Measurements from ENCODE around the gene PDE8B.

The PDE8B gene

DNA sequence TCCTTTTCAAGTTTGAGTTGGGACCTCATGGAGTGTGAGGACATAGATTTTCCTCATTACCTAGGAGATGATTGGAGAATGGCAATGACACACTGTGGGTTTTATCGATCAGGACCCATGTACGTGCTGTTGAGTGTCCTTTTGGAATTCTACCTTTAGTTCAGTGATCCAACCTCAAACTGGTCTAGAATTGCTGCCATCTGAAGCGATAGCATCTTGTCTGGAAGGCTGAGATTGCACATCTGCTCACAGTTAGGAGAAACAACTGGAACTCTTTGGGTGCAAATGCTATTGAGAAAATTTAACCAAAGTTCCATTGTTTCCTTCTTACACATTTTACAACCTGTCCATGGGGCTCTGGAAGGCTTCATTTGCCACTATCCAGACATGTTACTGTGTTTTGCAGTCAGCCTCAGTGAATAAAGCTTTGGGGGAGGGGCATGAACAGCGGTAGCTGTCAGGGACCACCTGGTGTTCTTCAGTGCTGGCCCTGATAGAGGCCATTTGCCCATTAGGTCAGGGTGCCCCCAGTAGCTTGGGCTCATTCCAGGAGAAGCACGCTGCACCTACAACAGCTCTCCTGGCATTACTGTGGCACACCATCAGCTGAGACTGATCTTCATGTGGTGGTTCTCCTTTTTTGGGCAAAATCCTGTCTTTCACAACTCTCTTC is 123.1 kb downstream of the PDE8B start:
- Histone ChIP-seq H3K4me3 (ENCODE audit: low read depth in 1 of 2, low read length in 2 of 2) (no peak overlapping the region), H3K27me3 (ENCODE audit: insufficient read depth, low read length, poor library complexity) (peaks cover 3% of the 10 kb centered on the region), H3K4me1 (ENCODE audit: insufficient read depth, low read length) (no peaks in the 10 kb centered on the region), H3K9me3 (ENCODE audit: insufficient read depth, low read length, severe bottlenecking) (no peaks in the 10 kb centered on the region), H3K36me3 (ENCODE audit: insufficient read depth, low read length) (no peaks in the 10 kb centered on the region), H3K9ac (ENCODE audit: low read depth, low read length) (no peak overlapping the region), H3K79me2 (ENCODE audit: insufficient read depth, low read length) (no peaks in the 10 kb centered on the region), H2AFZ (ENCODE audit: low read depth, low read length) (no peak overlapping the region), H3K4me2 (ENCODE audit: insufficient read depth, low read length) (no peak overlapping the region), H3K27ac (ENCODE audit: low read length) (no peak overlapping the region), H4K20me1 (ENCODE audit: insufficient read depth, low read length) (no peaks in the 10 kb centered on the region)
- ATAC-seq (ENCODE audit: insufficient read depth, low read depth) (no peak), DNase-seq (no peak)
- TF ChIP-seq, protein P1, sequence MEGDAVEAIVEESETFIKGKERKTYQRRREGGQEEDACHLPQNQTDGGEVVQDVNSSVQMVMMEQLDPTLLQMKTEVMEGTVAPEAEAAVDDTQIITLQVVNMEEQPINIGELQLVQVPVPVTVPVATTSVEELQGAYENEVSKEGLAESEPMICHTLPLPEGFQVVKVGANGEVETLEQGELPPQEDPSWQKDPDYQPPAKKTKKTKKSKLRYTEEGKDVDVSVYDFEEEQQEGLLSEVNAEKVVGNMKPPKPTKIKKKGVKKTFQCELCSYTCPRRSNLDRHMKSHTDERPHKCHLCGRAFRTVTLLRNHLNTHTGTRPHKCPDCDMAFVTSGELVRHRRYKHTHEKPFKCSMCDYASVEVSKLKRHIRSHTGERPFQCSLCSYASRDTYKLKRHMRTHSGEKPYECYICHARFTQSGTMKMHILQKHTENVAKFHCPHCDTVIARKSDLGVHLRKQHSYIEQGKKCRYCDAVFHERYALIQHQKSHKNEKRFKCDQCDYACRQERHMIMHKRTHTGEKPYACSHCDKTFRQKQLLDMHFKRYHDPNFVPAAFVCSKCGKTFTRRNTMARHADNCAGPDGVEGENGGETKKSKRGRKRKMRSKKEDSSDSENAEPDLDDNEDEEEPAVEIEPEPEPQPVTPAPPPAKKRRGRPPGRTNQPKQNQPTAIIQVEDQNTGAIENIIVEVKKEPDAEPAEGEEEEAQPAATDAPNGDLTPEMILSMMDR (IDR thresholded peaks at IDR 0.05; ENCODE audit: borderline replicate concordance, extremely low read depth, low read length, poor library complexity, severe bottlenecking), result no peak
- TF ChIP-seq EZH2 (IDR thresholded peaks at IDR 0.05; ENCODE audit: borderline replicate concordance, low read depth, low read length, severe bottlenecking), result no peak

DNA sequence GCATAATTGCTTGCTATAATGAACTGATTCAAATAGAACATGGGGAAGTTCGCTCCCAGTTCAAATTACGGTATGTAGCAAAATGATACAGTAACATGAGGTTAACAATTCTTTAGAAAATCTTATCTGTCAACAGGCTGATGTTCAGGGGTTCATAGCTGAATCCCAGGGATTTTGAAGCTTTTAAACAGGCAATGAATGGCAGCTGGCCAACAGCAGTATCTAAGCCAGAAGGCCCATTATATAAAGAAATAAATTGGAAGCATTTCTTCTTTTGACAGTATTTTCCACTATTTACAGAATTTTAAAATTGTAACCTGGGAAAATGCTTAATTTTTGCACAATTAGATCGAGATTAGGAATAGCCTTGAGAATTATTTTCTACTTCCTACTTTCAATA is 126.8 kb downstream of the PDE8B start:
- Histone ChIP-seq H3K9me3 (ENCODE audit: insufficient read depth, low read length, severe bottlenecking) (no peaks in the 10 kb centered on the region), H3K27me3 (ENCODE audit: insufficient read depth, low read length, poor library complexity) (peaks cover 7% of the 10 kb centered on the region), H3K4me2 (ENCODE audit: insufficient read depth, low read length) (no peak overlapping the region), H3K4me1 (ENCODE audit: insufficient read depth, low read length) (no peaks in the 10 kb centered on the region), H3K27ac (ENCODE audit: low read length) (no peak overlapping the region), H3K4me3 (ENCODE audit: low read depth in 1 of 2, low read length in 2 of 2) (no peak overlapping the region), H4K20me1 (ENCODE audit: insufficient read depth, low read length) (no peaks in the 10 kb centered on the region), H3K36me3 (ENCODE audit: insufficient read depth, low read length) (no peaks in the 10 kb centered on the region), H3K9ac (ENCODE audit: low read depth, low read length) (no peak overlapping the region), H2AFZ (ENCODE audit: low read depth, low read length) (no peak overlapping the region), H3K79me2 (ENCODE audit: insufficient read depth, low read length) (no peaks in the 10 kb centered on the region)
- ATAC-seq (ENCODE audit: insufficient read depth, low read depth) (no peak), DNase-seq (no peak)
- TF ChIP-seq, protein P1 (IDR thresholded peaks at IDR 0.05; ENCODE audit: borderline replicate concordance, extremely low read depth, low read length, poor library complexity, severe bottlenecking), result no peak
- no peak for TF ChIP-seq EZH2 (IDR thresholded peaks at IDR 0.05; ENCODE audit: borderline replicate concordance, low read depth, low read length, severe bottlenecking)

DNA sequence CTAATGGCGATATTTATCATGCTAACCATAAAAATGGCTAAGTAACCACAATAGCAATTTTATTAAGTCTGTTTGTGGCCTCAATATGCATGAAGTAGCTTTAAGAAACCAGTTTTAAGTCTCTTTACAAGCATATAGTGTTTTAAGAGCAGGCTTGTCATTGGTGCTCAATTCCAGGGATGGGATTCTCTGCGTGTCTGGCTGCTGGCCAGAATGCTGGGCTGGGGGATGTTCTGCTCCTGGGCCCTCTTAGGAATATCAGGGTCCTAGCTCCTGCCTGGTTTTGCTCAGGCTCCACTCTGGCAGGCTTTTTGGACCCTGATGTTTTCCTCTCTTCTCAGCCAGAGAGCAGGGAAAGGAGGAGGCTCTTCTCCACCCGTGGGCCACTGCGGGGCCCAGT is 127.2 kb downstream of the PDE8B start:
- no peaks in the 10 kb centered on the region for H4K20me1 ChIP-seq (ENCODE audit: insufficient read depth, low read length)
- TF ChIP-seq, protein P1 (IDR thresholded peaks at IDR 0.05; ENCODE audit: borderline replicate concordance, extremely low read depth, low read length, poor library complexity, severe bottlenecking), result no peak
- TF ChIP-seq EZH2 (IDR thresholded peaks at IDR 0.05; ENCODE audit: borderline replicate concordance, low read depth, low read length, severe bottlenecking), result no peak
- ATAC-seq (ENCODE audit: insufficient read depth, low read depth) (no peak), DNase-seq (no peak)
- H3K36me3 ChIP-seq (ENCODE audit: insufficient read depth, low read length), result no peaks in the 10 kb centered on the region
- H3K27ac ChIP-seq (ENCODE audit: low read length), result no peak overlapping the region
- no peaks in the 10 kb centered on the region for H3K79me2 ChIP-seq (ENCODE audit: insufficient read depth, low read length)
- no peaks in the 10 kb centered on the region for H3K9me3 ChIP-seq (ENCODE audit: insufficient read depth, low read length, severe bottlenecking)
- H3K27me3 ChIP-seq (ENCODE audit: insufficient read depth, low read length, poor library complexity), result peaks cover 7% of the 10 kb centered on the region
- no peaks in the 10 kb centered on the region for H3K4me1 ChIP-seq (ENCODE audit: insufficient read depth, low read length)
- H3K4me2 ChIP-seq (ENCODE audit: insufficient read depth, low read length), result no peak overlapping the region
- H2AFZ ChIP-seq (ENCODE audit: low read depth, low read length), result no peak overlapping the region
- no peak overlapping the region for H3K9ac ChIP-seq (ENCODE audit: low read depth, low read length)
- H3K4me3 ChIP-seq (ENCODE audit: low read depth in 1 of 2, low read length in 2 of 2), result no peak overlapping the region
